OCI-LY7 (cell line): ENCODE data around the gene COPS6. TPM values are rescaled to one million over a fixed set of nuclear protein-coding genes. Genes with fewer than 3 reads are reported as not detected.
A peak's percentile ranks its signal among the peaks of the same experiment; 100 is the strongest.

Experiments used
- BruUV-seq: library from RNA; stranded (reverse); fragments of 400-500 nt; replicated peaks from 2 replicates; lab custom pipeline; 2021; lab: Mats Ljungman, UMichigan
- CTCF ChIA-PET: fragments of 300-600 bp; sonication (Branson Sonifier 250); formaldehyde crosslinking; loops from one replicate; lab custom pipeline; 2022; ENCODE audit warnings: antibody characterized with exemption; ENCODE audit not compliant: unreplicated experiment; lab: Charles Lee
- POLR2A ChIA-PET: fragments of 300-600 bp; sonication (Branson Sonifier 250); formaldehyde crosslinking; loops from one replicate; lab custom pipeline; 2022; ENCODE audit warnings: antibody characterized with exemption; lab: Charles Lee
- DNase-seq: peaks from one replicate; pipeline ENCODE4 v3.0.0-alpha.2; 2015; ENCODE audit warnings: low spot score
- H2AFZ ChIP-seq: fragments of 200-600 bp; sonication (generic), shearing (Covaris generic); 2 replicates; pipeline ENCODE4 v1.6.1; 2014; ENCODE audit warnings: mild to moderate bottlenecking, antibody characterized with exemption, low read length, moderate library complexity
- H3K27ac ChIP-seq: fragments of 200-600 bp; sonication (generic); 2 replicates; pipeline ENCODE4 v1.5.1; 2014; ENCODE audit warnings: mixed run types, low read depth, mild to moderate bottlenecking, moderate library complexity, low read length, inconsistent platforms; ENCODE audit not compliant: poor library complexity, severe bottlenecking
- H3K36me3 ChIP-seq: fragments of 200-600 bp; sonication (generic); 2 replicates; pipeline ENCODE4 v1.6.1; 2014; ENCODE audit warnings: mild to moderate bottlenecking, antibody characterized with exemption, low read length, moderate library complexity, mixed read lengths; ENCODE audit not compliant: insufficient read depth
- H3K4me1 ChIP-seq: fragments of 200-600 bp; sonication (generic); 2 replicates; pipeline ENCODE4 v1.5.1; 2014; ENCODE audit warnings: mild to moderate bottlenecking, low read length; ENCODE audit not compliant: insufficient read depth, poor library complexity, severe bottlenecking
- H3K4me2 ChIP-seq: fragments of 200-600 bp; sonication (generic); 2 replicates; pipeline ENCODE4 v1.6.1; 2014; ENCODE audit warnings: mild to moderate bottlenecking, low read length
- H3K4me3 ChIP-seq: fragments of 200-600 bp; sonication (generic); 2 replicates; pipeline ENCODE4 v1.5.1; 2014; ENCODE audit warnings: mild to moderate bottlenecking, low read depth, low read length; ENCODE audit not compliant: poor library complexity, severe bottlenecking
- H3K79me2 ChIP-seq: fragments of 200-600 bp; sonication (generic); 2 replicates; pipeline ENCODE4 v1.6.1; 2016; ENCODE audit warnings: low read depth, mild to moderate bottlenecking, low read length, moderate library complexity, mixed read lengths; ENCODE audit not compliant: insufficient read depth
- H3K9me2 ChIP-seq: fragments of 200-600 bp; sonication (generic); 2 replicates; pipeline ENCODE4 v1.6.1; 2016; ENCODE audit warnings: mild to moderate bottlenecking, low read length, mixed read lengths; ENCODE audit not compliant: insufficient read depth
- H3K9me3 ChIP-seq: fragments of 200-600 bp; sonication (generic); 2 replicates; pipeline ENCODE4 v1.6.1; 2014; ENCODE audit warnings: mild to moderate bottlenecking, mixed run types, low read length, mixed read lengths
- H4K20me1 ChIP-seq: fragments of 200-600 bp; sonication (generic); 2 replicates; pipeline ENCODE4 v1.6.1; 2014; ENCODE audit warnings: mild to moderate bottlenecking, antibody characterized with exemption, low read length, moderate library complexity, mixed read lengths; ENCODE audit not compliant: insufficient read depth
- EZH2phosphoT487 ChIP-seq: fragments of 200-600 bp; sonication (generic); IDR thresholded peaks from 2 replicates; pipeline ENCODE4 v1.6.1; 2018; ENCODE audit warnings: low read depth, borderline replicate concordance, mild to moderate bottlenecking, mixed run types, antibody characterized with exemption, low read length, moderate library complexity, mixed read lengths
- intact Hi-C: fragments of 100-400 bp; cut with micrococcal nuclease; formaldehyde crosslinking; loops from one replicate; pipeline ENCODE4 v1.10.0; 2022; ENCODE audit not compliant: unreplicated experiment
- total RNA-seq, 2 experiments: library from RNA; depleted of rRNA in 1 of 2; stranded (reverse); fragments of >200 nt in 1 of 2; shearing (Covaris generic) in 1 of 2; gene quantifications; 2 replicates each; pipeline ENCODE4 v1.2.3, GENCODE V29; 2014 to 2022
- TF ChIP-seq, protein P1 (sequence below): fragments of 200-600 bp; sonication (generic); conservative IDR thresholded peaks from 2 replicates; pipeline ENCODE4 v1.5.1; 2014; ENCODE audit warnings: mild to moderate bottlenecking, antibody characterized with exemption, low read length, moderate library complexity, mixed read lengths

COPS6 gene
- total RNA-seq, 2 experiments from 2014 or later, result 57.6 to 96.0 TPM

DNA sequence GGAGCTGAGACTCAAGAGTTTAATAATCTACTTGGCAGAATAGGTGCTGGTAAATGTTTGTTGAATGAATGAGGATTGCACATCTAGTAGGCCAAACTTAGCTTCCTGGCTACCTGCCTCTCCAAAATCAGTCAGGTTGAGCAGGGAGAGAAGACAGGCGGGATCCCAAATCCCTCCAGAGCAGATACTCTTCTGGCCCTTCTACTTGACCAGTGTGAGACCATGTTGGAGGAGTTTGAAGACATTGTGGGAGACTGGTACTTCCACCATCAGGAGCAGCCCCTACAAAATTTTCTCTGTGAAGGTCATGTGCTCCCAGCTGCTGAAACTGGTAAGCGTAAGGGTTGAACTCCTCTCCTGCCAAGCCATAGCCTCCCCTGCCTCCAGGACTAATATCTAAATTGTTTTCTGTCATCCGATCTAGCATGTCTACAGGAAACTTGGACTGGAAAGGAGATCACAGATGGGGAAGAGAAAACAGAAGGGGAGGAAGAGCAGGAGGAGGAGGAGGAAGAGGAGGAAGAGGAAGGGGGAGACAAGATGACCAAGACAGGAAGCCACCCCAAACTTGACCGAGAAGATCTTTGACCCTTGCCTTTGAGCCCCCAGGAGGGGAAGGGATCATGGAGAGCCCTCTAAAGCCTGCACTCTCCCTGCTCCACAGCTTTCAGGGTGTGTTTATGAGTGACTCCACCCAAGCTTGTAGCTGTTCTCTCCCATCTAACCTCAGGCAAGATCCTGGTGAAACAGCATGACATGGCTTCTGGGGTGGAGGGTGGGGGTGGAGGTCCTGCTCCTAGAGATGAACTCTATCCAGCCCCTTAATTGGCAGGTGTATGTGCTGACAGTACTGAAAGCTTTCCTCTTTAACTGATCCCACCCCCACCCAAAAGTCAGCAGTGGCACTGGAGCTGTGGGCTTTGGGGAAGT is 35.8 kb downstream of the COPS6 start:
- Histone ChIP-seq H3K4me2 (peak overlapping the region; percentile 91), H3K79me2 (peaks cover 17% of the 10 kb centered on the region; the same call in 1 of the 2 replicates), H3K4me3 (no peak overlapping the region), H3K9me3 (no peaks in the 10 kb centered on the region), H3K9me2 (no peaks in the 10 kb centered on the region), H4K20me1 (no peaks in the 10 kb centered on the region), H2AFZ (no peak overlapping the region), H3K36me3 (peaks cover 24% of the 10 kb centered on the region; the same call in 1 of the 2 replicates), H3K4me1 (peaks cover 46% of the 10 kb centered on the region), H3K27ac (peak overlapping the region; percentile 27)
- POLR2A ChIA-PET, result interaction anchor here (0.8 to 2.9 kb wide), 2 partner anchors 23 to 109 kb away, joined by 5 to 22 read pairs; partner anchors contain the start of genes AP4M1, MCM7 and ZKSCAN1
- TF ChIP-seq EZH2phosphoT487, result no peak
- TF ChIP-seq, protein P1, sequence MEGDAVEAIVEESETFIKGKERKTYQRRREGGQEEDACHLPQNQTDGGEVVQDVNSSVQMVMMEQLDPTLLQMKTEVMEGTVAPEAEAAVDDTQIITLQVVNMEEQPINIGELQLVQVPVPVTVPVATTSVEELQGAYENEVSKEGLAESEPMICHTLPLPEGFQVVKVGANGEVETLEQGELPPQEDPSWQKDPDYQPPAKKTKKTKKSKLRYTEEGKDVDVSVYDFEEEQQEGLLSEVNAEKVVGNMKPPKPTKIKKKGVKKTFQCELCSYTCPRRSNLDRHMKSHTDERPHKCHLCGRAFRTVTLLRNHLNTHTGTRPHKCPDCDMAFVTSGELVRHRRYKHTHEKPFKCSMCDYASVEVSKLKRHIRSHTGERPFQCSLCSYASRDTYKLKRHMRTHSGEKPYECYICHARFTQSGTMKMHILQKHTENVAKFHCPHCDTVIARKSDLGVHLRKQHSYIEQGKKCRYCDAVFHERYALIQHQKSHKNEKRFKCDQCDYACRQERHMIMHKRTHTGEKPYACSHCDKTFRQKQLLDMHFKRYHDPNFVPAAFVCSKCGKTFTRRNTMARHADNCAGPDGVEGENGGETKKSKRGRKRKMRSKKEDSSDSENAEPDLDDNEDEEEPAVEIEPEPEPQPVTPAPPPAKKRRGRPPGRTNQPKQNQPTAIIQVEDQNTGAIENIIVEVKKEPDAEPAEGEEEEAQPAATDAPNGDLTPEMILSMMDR, result no peak
- BruUV-seq, result TSS peak; percentile 52
- intact Hi-C loops, result loop anchor here (5.0 kb wide), 1 partner anchor 42 kb away; the partner anchor contains the start of gene ZNF3
- DNase-seq, result no peak
- CTCF ChIA-PET, result interaction anchor here (0.8 to 1.5 kb wide), 3 partner anchors 23 to 283 kb away, joined by 3 to 5 read pairs (median 3); partner anchors contain the start of gene AP4M1

- Histone ChIP-seq H2AFZ (peak overlapping the region; percentile 70), H4K20me1 (no peaks in the 10 kb centered on the region), H3K4me1 (peaks cover 46% of the 10 kb centered on the region), H3K27ac (peak overlapping the region; percentile 94), H3K4me2 (peak overlapping the region; percentile 91), H3K4me3 (peak overlapping the region; percentile 73), H3K9me3 (no peaks in the 10 kb centered on the region), H3K36me3 (peaks cover 24% of the 10 kb centered on the region; the same call in 1 of the 2 replicates), H3K9me2 (no peaks in the 10 kb centered on the region), H3K79me2 (peaks cover 8% of the 10 kb centered on the region; the same call in 1 of the 2 replicates)
- intact Hi-C loops, result loop anchor here (2.0 to 5.0 kb wide), 2 partner anchors 26 to 44 kb away; partner anchors contain the start of genes AP4M1, MCM7 and ZNF3
- ChIA-PET CTCF (no interaction called here), POLR2A (interaction anchor here (0.6 to 2.9 kb wide), 6 partner anchors 12 to 992 kb away, joined by 3 to 22 read pairs (median 4); partner anchors contain the start of genes AP4M1, LAMTOR4 and MCM7)
- BruUV-seq, result TSS peak; percentile 89
- no peak for TF ChIP-seq EZH2phosphoT487
- TF ChIP-seq, protein P1, result no peak
- DNase-seq, result no peak
Measured at GRCh38 chr7:100126239-100126930, 37.6 kb downstream of the COPS6 start.
